Endothelial cell of umbilical vein (primary cell): ENCODE data around the gene ZFYVE26. TPM values are rescaled to one million over a fixed set of nuclear protein-coding genes. Genes with fewer than 3 reads are reported as not detected.
"Not testable (repeated sequence)": the region's sequence is repeated elsewhere in the genome, so short reads cannot be mapped to it uniquely, and the experiment has no call there.

ENCODE experiments used
- BruUV-seq: library from RNA; stranded (reverse); fragments of 400-500 nt; replicated peaks from 2 replicates; lab custom pipeline; 2021; lab: Mats Ljungman, UMichigan
- CTCF ChIA-PET: fragments of 300-600, 350-600 bp; sonication (Branson Sonifier 250); formaldehyde crosslinking; loops from one replicate; lab custom pipeline; 2021; ENCODE audit warnings: antibody characterized with exemption, inconsistent platforms; lab: Charles Lee
- POLR2A ChIA-PET: fragments of 300-600, 350-600 bp; sonication (Branson Sonifier 250); formaldehyde crosslinking; loops from one replicate; lab custom pipeline; 2021; ENCODE audit warnings: antibody characterized with exemption, inconsistent platforms; lab: Charles Lee
- DNase-seq: peaks from one replicate; pipeline ENCODE4 v3.0.0-alpha.2; 2011; ENCODE audit warnings: low read depth, low spot score
- FAIRE-seq: peaks from 2 replicates; lab custom pipeline; 2011; peaks lifted over from hg19 to GRCh38; lab: Jason Lieb, UNC
- H2AFZ ChIP-seq: 2 replicates; pipeline ENCODE4 v1.6.0; 2012; ENCODE audit warnings: low read depth, low read length, control low read depth, inconsistent platforms
- H3K27ac ChIP-seq: 2 replicates; pipeline ENCODE4 v1.5.1; 2011; ENCODE audit warnings: low read depth, mild to moderate bottlenecking, control low read depth, low read length, moderate library complexity; ENCODE audit not compliant: insufficient read depth
- H3K27me3 ChIP-seq, 2 experiments: 2 replicates each; pipeline versions ENCODE4 v1.6.0 to v1.6.1; 2011; ENCODE audit warnings: low read length in 2 of 2, mixed read lengths in 1 of 2; ENCODE audit not compliant: control insufficient read depth in 2 of 2, insufficient read depth in 2 of 2
- H3K36me3 ChIP-seq, 2 experiments: 2 replicates in 1 of 2; 3 replicates in 1 of 2; pipeline ENCODE4 v1.5.1; 2011; ENCODE audit warnings: low read length in 2 of 2, mild to moderate bottlenecking in 1 of 2, moderate library complexity in 1 of 2; ENCODE audit not compliant: control insufficient read depth in 2 of 2, insufficient read depth in 2 of 2; ENCODE audit errors: extremely low read depth in 1 of 2
- H3K4me1 ChIP-seq: 3 replicates; pipeline ENCODE4 v1.5.1; 2011; ENCODE audit warnings: mild to moderate bottlenecking, low read length; ENCODE audit not compliant: control insufficient read depth, insufficient read depth; ENCODE audit errors: extremely low read depth
- H3K4me2 ChIP-seq: 2 replicates; pipeline ENCODE4 v1.6.1; 2011; ENCODE audit warnings: low read length, control low read depth, mixed read lengths; ENCODE audit not compliant: insufficient read depth
- H3K4me3 ChIP-seq, 3 experiments: fragments of 200-600 bp in 1 of 3; sonication (generic), shearing (Covaris generic) in 1 of 3; replicated peaks in 1 of 3; 2 replicates each; pipeline ENCODE4 v1.5.1; 2011 to 2016; ENCODE audit warnings: control low read depth in 3 of 3, low read length in 3 of 3, mild to moderate bottlenecking in 2 of 3, inconsistent platforms in 1 of 3, low read depth in 1 of 3, moderate library complexity in 1 of 3; ENCODE audit not compliant: insufficient read depth in 1 of 3
- H3K79me2 ChIP-seq: 2 replicates; pipeline ENCODE4 v1.6.0; 2012; ENCODE audit warnings: low read length, inconsistent platforms; ENCODE audit not compliant: control insufficient read depth, insufficient read depth
- H3K9ac ChIP-seq: replicated peaks from 2 replicates; pipeline ENCODE3; 2011; ENCODE audit warnings: low read length, control low read depth; ENCODE audit not compliant: insufficient read depth; ENCODE audit errors: extremely low read depth
- H3K9me1 ChIP-seq: replicated peaks from 3 replicates; pipeline ENCODE4 v1.6.0; 2011; ENCODE audit warnings: mild to moderate bottlenecking, low read length; ENCODE audit not compliant: control insufficient read depth, insufficient read depth; ENCODE audit errors: extremely low read depth
- H3K9me3 ChIP-seq: replicated peaks from 2 replicates; pipeline ENCODE4 v1.5.1; 2012; ENCODE audit warnings: low read length, inconsistent platforms; ENCODE audit not compliant: control insufficient read depth, insufficient read depth
- H4K20me1 ChIP-seq: replicated peaks from 2 replicates; pipeline ENCODE3; 2011; ENCODE audit warnings: mild to moderate bottlenecking, low read length; ENCODE audit not compliant: control insufficient read depth, insufficient read depth; ENCODE audit errors: extremely low read depth
- CTCF ChIP-seq, 2 donors: IDR thresholded peaks; 1 replicate in 1 of 2; 2 replicates in 1 of 2; pipeline ENCODE4 v1.5.1; 2011; ENCODE audit warnings: low read length in 2 of 2, mild to moderate bottlenecking in 2 of 2, moderate library complexity in 2 of 2, control low read depth in 1 of 2, inconsistent platforms in 1 of 2, low read depth in 1 of 2; ENCODE audit not compliant: insufficient read depth in 1 of 2; ENCODE audit errors: extremely low read depth in 1 of 2
- EZH2 ChIP-seq: IDR thresholded peaks from 2 replicates; pipeline ENCODE4 v1.6.1; 2012; ENCODE audit warnings: borderline replicate concordance, low read depth, mild to moderate bottlenecking, moderate library complexity, low read length, inconsistent platforms; ENCODE audit not compliant: severe bottlenecking
- FOS ChIP-seq: IDR thresholded peaks from 2 replicates; pipeline ENCODE4 v1.6.1; 2011; ENCODE audit warnings: mild to moderate bottlenecking, low read length, moderate library complexity, borderline replicate concordance; ENCODE audit not compliant: insufficient read depth
- GATA2 ChIP-seq: IDR thresholded peaks from 2 replicates; pipeline ENCODE4 v1.7.0; 2011; ENCODE audit warnings: low read depth, mild to moderate bottlenecking, moderate library complexity, mixed read lengths, low read length; ENCODE audit not compliant: insufficient read length, insufficient read depth
- JUN ChIP-seq: IDR thresholded peaks from 2 replicates; pipeline ENCODE4 v1.6.1; 2011; ENCODE audit warnings: borderline replicate concordance, low read depth; ENCODE audit not compliant: insufficient read length, insufficient read depth
- MAX ChIP-seq: IDR thresholded peaks from 2 replicates; pipeline ENCODE4 v1.6.1; 2011; ENCODE audit not compliant: insufficient read depth, insufficient read length
- MYC ChIP-seq: IDR thresholded peaks from one replicate; pipeline ENCODE4 v1.6.1; 2011; ENCODE audit warnings: mild to moderate bottlenecking, low read depth, low read length
- POLR2A ChIP-seq: IDR thresholded peaks from 2 replicates; pipeline ENCODE4 v1.6.1; 2012; ENCODE audit warnings: low read depth, mild to moderate bottlenecking, control low read depth, low read length
- POLR2AphosphoS5 ChIP-seq: IDR thresholded peaks from 2 replicates; pipeline ENCODE4 v1.6.1; 2012; ENCODE audit warnings: low read depth, mild to moderate bottlenecking, control low read depth, low read length, moderate library complexity; ENCODE audit not compliant: insufficient read depth
- dilution Hi-C: fragments of 300-500 bp; cut with MboI; formaldehyde crosslinking; loops from one replicate; pipeline ENCODE4 v1.15.0; 2019; ENCODE audit warnings: low sequenced_read_pairs; ENCODE audit not compliant: extremely low pct_ligation_motif_present
- intact Hi-C: fragments of 100-400 bp; cut with micrococcal nuclease; formaldehyde crosslinking; loops from one replicate; pipeline ENCODE4 v1.10.0; 2022
- polyA plus RNA-seq, 4 experiments: library from polyadenylated mRNA; depleted of rRNA in 3 of 4; stranded (reverse) in 3 of 4; unstranded in 1 of 4; fragments of >200 nt; gene quantifications; 2 replicates each; pipeline versions ENCODE4 v1.2.1 to v1.2.3, GENCODE V29; 2011 to 2012; ENCODE audit warnings: missing spikeins in 1 of 4
- total RNA-seq: library from RNA; stranded (reverse); gene quantifications from 2 replicates; pipeline ENCODE4 v1.2.3, GENCODE V29; 2021

ZFYVE26 gene
- total and polyA plus RNA-seq, 2 donors (not counting 3 experiments of a cell fraction or from before 2014, with no cell fraction given) = 15.3 to 26.3 TPM

GRCh38 chr14:67719866-67720265, 96.5 kb downstream of the ZFYVE26 start:
- Histone ChIP-seq H3K9me1 (no peaks in the 10 kb centered on the region), H3K9ac (no peak overlapping the region), H3K27me3 (peaks cover 27 to 32% of the 10 kb centered on the region in 2 experiments), H3K79me2 (no peaks in the 10 kb centered on the region), H3K36me3 (no peaks in the 10 kb centered on the region), H3K4me2 (no peak overlapping the region), H3K4me3 (no peak overlapping the region), H3K27ac (no peak overlapping the region), H3K9me3 (no peaks in the 10 kb centered on the region), H3K4me1 (no peaks in the 10 kb centered on the region), H4K20me1 (no peaks in the 10 kb centered on the region), H2AFZ (no peak overlapping the region)
- TF ChIP-seq POLR2A = no peak
- TF ChIP-seq GATA2 = no peak
- no peak for TF ChIP-seq FOS
- TF ChIP-seq MYC = no peak
- TF ChIP-seq EZH2 = no peak
- no peak for TF ChIP-seq JUN
- TF ChIP-seq POLR2AphosphoS5 = no peak
- TF ChIP-seq MAX = no peak
- TF ChIP-seq CTCF (IDR thresholded peaks at IDR 0.05; ENCODE audit: extremely low read depth in 1 of 2, insufficient read depth in 1 of 2, low read depth in 1 of 2, low read length in 2 of 2) = no peak
- ChIA-PET POLR2A (no interaction called here), CTCF (interaction anchor here (2.6 kb wide), 1 partner anchor 15 kb away, joined by 10 read pairs; no protein-coding TSS in a partner anchor)
- no TSS peak for BruUV-seq
- dilution Hi-C loops (no loop called here), intact Hi-C loops (no loop called here)
- FAIRE-seq (no peak), DNase-seq (no peak)

DNA sequence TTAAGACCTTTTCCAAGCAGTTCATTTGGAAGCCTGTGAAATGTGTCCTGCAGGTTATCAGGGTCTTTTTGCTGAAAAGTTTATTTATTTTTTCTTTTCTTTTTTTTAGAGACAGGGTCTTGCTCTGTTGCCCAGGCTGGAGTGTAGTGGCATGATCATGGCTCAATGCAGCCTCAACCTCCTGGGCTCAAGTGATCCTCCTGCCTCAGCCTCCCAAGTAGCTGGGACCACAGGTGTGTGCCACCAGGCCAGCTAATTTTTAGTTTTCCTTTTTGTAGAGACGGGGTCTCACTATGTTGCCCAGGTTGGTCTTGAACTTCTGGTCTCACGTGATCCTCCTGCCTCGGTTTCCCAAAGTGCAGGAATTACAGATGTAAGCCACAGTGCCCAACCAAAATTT, 97.0 kb downstream of the ZFYVE26 start:
- H3K36me3 ChIP-seq, H2AFZ ChIP-seq, H3K9ac ChIP-seq, H3K9me1 ChIP-seq, H3K27ac ChIP-seq, H3K4me2 ChIP-seq, H3K4me1 ChIP-seq, H3K9me3 ChIP-seq, FAIRE-seq, DNase-seq, intact Hi-C loops, dilution Hi-C loops, POLR2A ChIA-PET, BruUV-seq, H3K79me2 ChIP-seq, H4K20me1 ChIP-seq, H3K4me3 ChIP-seq: not testable (repeated sequence)
- H3K27me3 ChIP-seq = peaks cover 27 to 32% of the 10 kb centered on the region in 2 experiments
- CTCF ChIA-PET = interaction anchor here (2.6 kb wide), 1 partner anchor 15 kb away, joined by 10 read pairs; no protein-coding TSS in a partner anchor
